NCI-H345 treated with DMSO at 0.1 percent for 48 hours (cell line): Measurements from ENCODE around the gene FAM98B.

Experiments
- DNase-seq: peaks from one replicate; lab custom pipeline; 2025; ENCODE audit not compliant: unreplicated experiment; lab: John Stamatoyannopoulos, UW

FAM98B gene

GRCh38 chr15:38536201-38536676 is 82.3 kb downstream of the FAM98B start:
- no peak for DNase-seq
